ENCODE results near the gene PBX4.

DNA sequence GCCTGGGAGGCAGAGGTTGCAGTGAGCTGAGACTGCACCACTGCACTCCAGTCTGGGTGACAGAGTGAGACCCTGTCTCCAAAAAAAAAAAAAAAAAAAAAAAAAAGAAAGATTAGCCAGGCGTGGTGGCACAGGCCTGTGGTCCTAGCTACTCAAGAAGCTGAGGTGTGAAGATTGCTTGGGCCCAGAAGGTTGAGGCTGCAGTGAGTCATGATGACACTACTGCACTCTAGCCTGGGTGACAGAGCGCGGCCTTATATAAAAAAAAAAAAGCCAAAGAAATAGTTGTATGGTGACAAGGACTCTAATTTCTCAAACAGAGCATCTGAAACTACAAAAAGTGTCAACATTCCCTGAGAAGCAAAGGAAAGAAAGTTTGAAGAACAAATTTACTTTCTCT is 3.4 kb downstream of the PBX4 start:
- TF ChIP-seq POLR2AphosphoS5 (IDR thresholded peaks at IDR 0.05; ENCODE audit: low read depth, low read length) = no peak
- TF ChIP-seq, protein P1, sequence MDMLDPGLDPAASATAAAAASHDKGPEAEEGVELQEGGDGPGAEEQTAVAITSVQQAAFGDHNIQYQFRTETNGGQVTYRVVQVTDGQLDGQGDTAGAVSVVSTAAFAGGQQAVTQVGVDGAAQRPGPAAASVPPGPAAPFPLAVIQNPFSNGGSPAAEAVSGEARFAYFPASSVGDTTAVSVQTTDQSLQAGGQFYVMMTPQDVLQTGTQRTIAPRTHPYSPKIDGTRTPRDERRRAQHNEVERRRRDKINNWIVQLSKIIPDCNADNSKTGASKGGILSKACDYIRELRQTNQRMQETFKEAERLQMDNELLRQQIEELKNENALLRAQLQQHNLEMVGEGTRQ (IDR thresholded peaks at IDR 0.05; ENCODE audit: low read length) = no peak
- no peak for TF ChIP-seq POLR2A (IDR thresholded peaks at IDR 0.05; ENCODE audit: control extremely low read depth in 1 of 2, low read depth in 2 of 2, low read length in 2 of 2)
- TF ChIP-seq, protein P2, sequence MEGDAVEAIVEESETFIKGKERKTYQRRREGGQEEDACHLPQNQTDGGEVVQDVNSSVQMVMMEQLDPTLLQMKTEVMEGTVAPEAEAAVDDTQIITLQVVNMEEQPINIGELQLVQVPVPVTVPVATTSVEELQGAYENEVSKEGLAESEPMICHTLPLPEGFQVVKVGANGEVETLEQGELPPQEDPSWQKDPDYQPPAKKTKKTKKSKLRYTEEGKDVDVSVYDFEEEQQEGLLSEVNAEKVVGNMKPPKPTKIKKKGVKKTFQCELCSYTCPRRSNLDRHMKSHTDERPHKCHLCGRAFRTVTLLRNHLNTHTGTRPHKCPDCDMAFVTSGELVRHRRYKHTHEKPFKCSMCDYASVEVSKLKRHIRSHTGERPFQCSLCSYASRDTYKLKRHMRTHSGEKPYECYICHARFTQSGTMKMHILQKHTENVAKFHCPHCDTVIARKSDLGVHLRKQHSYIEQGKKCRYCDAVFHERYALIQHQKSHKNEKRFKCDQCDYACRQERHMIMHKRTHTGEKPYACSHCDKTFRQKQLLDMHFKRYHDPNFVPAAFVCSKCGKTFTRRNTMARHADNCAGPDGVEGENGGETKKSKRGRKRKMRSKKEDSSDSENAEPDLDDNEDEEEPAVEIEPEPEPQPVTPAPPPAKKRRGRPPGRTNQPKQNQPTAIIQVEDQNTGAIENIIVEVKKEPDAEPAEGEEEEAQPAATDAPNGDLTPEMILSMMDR (IDR thresholded peaks at IDR 0.05; ENCODE audit: control extremely low read depth in 1 of 3, insufficient read depth in 1 of 3, low read depth in 1 of 3, low read length in 3 of 3) = no peak
- TF ChIP-seq CREB1 (IDR thresholded peaks at IDR 0.05) = no peak
- TF ChIP-seq TAF1 (IDR thresholded peaks at IDR 0.05; ENCODE audit: low read depth, low read length) = no peak
- TF ChIP-seq RAD21 (IDR thresholded peaks at IDR 0.05 in 1 of 2, conservative IDR thresholded peaks at IDR 0.05 in 1 of 2; ENCODE audit: low read depth in 2 of 2, low read length in 2 of 2) = no peak
- TF ChIP-seq YY1 (IDR thresholded peaks at IDR 0.05; ENCODE audit: low read depth, low read length) = no peak
- TF ChIP-seq SP1 (IDR thresholded peaks at IDR 0.05; ENCODE audit: low read depth, low read length) = no peak
- no peak for TF ChIP-seq SIX5 (IDR thresholded peaks at IDR 0.05; ENCODE audit: low read depth, low read length)
